Measurements from ENCODE around the gene NFIB.

GRCh38 chr9:14058325-14058688 lies 255.6 kb downstream of the NFIB start:
- no peak for TF ChIP-seq CTCF (IDR thresholded peaks at IDR 0.05)
- no peak for TF ChIP-seq CHD2 (IDR thresholded peaks at IDR 0.05; ENCODE audit: low read length, partially characterized antibody)

Data from A549 (cell line).